ENCODE results near the gene ADGRE2.

DNA sequence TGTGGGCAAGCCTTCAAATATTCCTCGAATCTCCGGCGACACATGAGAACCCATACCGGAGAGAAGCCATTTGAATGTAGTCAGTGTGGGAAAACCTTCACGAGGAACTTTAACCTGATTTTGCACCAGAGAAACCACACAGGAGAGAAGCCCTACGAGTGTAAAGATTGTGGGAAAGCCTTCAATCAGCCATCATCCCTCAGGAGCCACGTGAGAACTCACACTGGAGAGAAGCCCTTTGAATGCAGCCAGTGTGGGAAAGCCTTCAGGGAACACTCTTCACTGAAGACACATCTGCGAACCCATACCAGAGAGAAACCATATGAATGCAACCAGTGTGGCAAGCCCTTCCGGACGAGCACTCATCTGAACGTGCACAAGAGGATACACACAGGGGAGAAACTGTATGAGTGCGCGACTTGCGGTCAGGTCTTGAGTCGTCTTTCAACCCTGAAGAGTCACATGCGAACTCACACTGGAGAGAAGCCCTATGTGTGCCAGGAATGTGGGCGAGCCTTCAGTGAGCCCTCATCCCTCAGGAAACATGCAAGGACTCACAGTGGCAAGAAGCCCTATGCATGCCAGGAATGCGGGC is 59.7 kb downstream of the ADGRE2 start:
- TF ChIP-seq, protein P1, sequence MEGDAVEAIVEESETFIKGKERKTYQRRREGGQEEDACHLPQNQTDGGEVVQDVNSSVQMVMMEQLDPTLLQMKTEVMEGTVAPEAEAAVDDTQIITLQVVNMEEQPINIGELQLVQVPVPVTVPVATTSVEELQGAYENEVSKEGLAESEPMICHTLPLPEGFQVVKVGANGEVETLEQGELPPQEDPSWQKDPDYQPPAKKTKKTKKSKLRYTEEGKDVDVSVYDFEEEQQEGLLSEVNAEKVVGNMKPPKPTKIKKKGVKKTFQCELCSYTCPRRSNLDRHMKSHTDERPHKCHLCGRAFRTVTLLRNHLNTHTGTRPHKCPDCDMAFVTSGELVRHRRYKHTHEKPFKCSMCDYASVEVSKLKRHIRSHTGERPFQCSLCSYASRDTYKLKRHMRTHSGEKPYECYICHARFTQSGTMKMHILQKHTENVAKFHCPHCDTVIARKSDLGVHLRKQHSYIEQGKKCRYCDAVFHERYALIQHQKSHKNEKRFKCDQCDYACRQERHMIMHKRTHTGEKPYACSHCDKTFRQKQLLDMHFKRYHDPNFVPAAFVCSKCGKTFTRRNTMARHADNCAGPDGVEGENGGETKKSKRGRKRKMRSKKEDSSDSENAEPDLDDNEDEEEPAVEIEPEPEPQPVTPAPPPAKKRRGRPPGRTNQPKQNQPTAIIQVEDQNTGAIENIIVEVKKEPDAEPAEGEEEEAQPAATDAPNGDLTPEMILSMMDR (IDR thresholded peaks at IDR 0.05), result no peak
- TF ChIP-seq POLR2A (IDR thresholded peaks at IDR 0.05), result no peak

Measured in uterus (tissue), 2 donors.